OCI-M2 (cell line): ENCODE measurements around the gene RTN4IP1.
"Not testable (repeated sequence)": the region's sequence is repeated elsewhere in the genome, so short reads cannot be mapped to it uniquely, and the experiment has no call there.

Experiments
- DNase-seq: peaks from one replicate; lab custom pipeline; 2025; ENCODE audit not compliant: unreplicated experiment; lab: John Stamatoyannopoulos, UW

The RTN4IP1 gene

DNA sequence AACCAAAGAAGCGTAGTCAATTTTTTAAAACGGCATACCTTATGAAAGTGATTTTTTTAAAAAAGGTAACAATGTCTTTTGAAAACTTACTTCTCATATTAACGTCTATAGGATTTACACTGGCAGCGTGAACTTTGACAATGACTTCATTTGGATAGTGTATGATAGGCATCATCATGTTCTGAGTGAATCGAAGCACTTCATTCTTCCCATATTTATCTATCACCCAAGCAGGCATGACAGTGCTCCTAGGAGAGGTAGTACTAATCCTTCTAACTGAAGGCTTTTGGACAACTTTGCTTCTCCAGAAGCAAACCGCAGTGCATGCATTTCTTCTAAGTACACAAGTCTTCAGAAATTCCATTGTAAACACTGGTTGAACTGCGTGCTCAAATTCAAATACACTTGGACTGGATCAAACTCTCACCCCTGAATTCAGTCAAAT, 618 bp downstream of the RTN4IP1 start:
- no peak for DNase-seq

DNA sequence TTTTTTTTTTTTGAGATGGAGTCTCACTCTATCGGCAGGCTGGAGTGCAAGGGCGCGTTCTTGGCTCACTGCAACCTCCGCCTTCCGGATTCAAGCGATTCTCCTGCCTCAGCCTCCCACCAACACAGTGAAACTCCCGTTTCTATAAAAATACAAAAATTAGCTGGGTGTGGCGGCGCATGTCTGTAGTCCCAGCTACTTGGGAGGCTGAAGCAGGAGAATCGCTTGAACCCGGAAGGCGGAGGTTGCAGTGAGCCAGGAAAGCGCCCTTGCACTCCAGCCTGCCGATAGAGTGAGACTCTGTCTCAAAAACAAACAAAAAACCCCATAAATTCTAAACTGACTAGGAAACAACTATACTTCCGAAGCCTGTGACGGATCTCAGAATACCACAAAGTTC, 1.5 kb downstream of the RTN4IP1 start:
- DNase-seq, result not testable (repeated sequence)

DNA sequence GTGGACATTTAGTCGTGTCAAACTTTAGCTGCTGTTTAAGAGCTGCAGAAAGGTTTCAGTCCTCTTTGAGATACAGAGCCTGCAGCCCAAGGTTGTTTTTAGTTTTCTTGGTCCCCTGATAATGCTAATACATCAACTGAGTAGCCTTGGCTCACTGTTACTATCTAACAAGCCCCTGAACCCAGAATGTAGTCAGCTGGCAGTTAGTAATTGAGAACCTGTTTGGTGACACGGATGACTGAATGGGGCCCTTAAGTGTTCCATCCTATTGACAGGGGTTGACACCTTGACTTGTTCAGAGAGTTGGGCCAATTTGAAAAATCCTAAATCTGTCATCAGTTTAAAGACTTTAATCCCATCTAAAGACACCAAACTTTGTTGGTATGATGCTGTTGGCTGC, 2.8 kb downstream of the RTN4IP1 start:
- DNase-seq, result no peak

DNA sequence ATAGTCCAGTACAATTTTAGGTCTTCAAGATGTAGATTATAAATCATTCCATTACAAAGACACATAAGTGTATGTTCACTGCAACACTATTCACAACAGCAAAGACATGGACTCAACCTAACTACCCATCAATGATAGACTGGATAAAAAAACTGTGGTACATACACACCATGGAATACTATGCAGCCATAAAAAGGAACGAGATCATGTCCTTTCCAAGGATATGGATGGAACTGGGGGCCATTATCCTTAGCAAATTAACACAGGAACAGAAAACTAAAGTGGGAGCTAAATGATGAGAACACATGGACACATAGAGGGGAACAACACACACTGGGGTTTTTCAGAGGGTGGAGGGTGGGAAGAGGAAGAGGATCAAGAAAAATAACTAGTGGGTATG, 6.3 kb downstream of the RTN4IP1 start:
- no peak for DNase-seq

DNA sequence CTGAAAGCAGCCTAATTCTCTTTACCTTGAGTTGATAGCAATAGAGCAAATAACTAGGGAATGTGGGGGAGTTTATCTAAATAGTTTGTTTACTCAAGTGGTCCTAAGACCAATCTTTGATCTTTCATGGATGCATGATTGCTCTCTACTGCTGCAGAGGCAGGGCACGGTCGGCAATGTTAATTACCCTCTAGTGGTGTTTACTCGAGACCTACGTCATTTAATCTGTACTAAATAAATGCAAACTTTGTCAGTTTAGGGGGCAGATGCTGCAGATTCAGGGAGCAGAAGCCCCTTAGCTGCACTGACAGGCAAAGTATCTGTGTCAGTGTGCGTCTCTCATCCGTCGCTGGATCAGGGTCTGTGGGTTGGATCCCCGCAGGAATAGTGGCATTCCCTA, 6.9 kb downstream of the RTN4IP1 start:
- DNase-seq, result no peak

DNA sequence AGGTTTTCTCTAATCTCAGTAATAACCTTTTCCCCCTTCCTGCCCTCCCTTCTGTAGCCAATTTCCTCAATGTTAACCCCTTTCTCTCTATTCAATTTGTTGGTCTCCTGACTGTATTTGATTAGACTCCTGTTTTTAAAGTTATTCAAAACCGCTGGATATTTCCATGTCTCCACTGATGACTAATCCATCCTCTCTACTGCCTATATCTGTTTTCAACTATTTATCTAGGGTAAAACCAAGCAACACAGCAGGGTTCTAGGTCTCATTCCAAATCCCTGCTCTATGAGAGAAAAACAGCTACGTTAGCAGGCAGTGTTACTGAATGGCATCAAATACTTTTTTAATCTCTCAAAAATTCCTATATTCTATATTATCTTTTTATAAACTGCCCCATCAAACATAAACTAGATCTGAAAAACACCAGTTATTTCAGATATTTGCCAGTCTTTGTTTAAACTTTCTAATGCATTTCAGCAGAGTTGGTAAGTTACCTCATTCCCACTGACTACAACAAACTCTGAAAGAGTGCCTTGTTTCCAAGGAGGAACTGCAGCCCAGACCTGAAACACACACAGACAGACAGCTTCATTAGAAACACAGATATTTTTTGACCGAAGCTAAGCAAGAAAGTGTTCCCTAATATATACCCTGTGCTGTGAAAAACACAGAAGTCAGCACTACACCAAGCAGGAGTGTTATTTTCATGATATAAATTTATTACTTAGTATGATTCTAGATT, 8.2 kb downstream of the RTN4IP1 start:
- DNase-seq, result no peak

DNA sequence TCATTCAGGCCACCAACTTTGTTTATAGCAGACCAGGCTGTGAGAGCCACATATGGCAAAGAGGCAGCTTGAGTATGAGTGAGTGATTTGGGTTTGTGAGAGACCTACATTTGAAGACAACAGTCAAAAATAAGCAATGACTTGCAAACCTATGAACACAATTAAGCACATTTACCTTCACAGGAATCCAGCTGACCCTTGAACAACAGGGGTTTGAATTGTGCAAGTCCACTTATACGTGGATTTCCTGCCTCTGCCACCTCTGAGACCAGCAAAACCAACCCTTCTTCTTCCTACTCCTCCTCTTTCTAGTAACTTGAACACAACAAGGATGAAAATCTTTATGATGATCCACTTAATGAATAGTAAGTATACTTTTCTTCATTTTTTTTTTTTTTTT, 10.1 kb downstream of the RTN4IP1 start:
- no peak for DNase-seq

DNA sequence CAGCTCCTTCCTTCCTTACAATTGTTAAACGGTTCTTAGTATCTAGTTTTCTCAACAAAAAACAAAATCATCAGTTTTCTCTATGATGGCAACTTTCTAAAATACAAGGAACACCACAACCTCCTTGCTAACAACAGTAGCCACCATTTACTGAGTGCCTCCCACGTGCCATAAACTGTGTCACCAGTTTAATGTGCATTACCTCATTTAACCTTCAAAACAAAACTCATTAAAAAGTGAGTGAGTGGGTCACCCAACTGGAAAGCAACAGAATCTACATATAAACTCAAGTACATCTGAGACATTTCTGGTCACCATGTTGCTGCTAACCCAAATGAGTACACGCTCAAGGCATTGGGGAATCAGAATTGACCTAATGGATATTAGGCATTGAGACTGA, 11.0 kb downstream of the RTN4IP1 start:
- no peak for DNase-seq

DNA sequence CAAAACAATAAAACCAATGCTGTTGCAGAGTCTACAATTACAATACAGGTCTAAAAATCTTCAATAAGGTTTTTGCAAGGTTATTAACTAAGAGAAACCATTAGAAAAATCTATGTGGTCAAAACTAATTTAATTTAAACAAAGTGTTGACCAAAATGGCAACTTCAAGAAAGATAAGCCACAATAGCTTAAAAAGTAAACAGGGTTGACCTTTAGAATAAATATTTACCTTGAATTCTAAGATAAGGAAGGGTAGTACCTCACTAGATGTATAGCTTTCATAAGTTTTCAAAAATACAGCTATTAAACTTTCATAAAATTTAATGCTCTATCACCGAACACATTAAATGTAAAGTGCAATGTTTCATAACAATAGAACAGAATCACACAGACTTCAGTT, 11.4 kb downstream of the RTN4IP1 start:
- no peak for DNase-seq

DNA sequence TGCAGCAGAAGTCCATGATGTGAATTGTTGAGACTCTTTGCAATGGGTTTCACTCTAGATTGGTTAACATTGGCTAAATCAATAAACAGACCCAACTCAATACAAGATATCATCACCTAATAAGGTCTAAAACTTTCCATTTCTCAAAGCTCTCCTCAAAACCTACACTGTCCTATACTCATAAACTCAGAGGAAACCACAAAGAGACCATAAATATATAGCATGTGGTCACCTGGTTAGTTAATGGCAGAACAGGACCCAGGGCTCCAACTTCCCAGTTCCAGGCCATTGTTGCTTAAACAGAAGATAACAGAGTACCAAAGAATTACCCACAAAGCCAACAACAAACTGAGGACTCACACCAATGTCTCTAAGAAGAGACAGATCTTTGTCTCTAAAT, 12.0 kb downstream of the RTN4IP1 start:
- no peak for DNase-seq

DNA sequence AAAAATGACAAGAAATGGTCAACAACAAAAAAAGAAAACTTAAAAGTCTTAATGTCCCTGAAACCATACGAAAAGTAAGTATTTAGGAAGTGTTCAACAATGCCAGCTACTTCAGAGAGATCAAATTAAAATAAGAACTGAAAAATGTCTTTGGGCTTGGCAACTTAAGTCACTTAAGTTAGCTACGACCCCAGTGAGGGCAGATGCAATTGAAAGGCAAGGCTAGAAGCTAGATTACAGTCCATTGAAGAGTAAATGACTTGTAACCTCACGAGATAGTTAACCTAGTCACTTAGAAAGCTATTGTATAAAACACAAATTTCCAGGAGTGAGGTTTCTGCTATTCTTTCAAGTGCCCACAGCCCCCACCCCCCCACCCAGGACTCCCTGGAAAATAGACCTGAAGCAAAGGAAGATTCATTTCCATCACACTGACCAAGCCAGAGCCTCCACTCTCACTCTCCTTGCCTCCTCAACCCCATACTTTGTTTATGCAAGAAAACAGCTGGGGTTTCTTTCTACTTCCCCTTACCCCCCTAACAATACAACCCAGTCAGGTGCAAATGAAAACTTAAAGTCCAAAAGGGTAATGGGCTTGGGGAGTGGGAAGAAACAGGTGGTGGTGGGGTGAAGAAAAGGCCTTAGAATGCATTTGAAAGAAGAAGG, 14.6 kb downstream of the RTN4IP1 start:
- DNase-seq, result no peak

DNA sequence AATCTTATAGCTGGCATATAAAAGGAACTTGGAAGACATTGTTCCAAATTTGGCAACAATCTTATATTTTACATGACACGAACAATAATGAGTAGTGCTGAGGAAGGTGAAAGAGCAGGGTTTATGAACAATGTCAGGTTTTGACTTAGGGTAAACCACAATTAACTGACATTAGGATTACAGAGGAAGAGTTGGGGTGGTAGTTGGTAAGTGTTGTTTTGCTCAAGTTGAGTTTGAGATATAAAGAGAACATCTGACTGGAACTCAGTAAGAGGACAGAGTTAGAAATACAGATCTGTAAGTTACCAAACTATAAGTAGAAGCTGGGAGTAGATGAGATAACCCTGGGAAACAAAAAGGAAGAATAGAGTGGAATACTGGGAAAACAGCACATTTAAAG, 15.1 kb downstream of the RTN4IP1 start:
- no peak for DNase-seq

DNA sequence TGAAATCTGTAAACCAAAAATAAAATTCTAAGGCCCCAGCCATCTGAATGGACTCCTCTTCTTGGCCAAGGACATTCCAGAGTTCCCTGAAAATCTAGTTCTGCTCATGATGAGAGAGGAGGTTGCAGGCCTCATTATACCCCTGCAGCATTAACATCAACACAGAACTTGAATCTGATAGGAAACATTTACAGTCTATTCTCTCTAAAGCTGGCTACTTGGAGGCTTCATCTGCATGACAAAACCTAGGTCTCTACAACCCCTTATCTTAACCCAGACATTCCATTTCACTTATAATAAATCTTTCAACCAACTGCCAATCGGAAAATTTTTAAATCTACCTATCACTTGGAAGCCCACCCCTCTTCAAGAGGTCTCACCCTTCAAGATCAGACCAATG, 15.7 kb downstream of the RTN4IP1 start:
- no peak for DNase-seq

DNA sequence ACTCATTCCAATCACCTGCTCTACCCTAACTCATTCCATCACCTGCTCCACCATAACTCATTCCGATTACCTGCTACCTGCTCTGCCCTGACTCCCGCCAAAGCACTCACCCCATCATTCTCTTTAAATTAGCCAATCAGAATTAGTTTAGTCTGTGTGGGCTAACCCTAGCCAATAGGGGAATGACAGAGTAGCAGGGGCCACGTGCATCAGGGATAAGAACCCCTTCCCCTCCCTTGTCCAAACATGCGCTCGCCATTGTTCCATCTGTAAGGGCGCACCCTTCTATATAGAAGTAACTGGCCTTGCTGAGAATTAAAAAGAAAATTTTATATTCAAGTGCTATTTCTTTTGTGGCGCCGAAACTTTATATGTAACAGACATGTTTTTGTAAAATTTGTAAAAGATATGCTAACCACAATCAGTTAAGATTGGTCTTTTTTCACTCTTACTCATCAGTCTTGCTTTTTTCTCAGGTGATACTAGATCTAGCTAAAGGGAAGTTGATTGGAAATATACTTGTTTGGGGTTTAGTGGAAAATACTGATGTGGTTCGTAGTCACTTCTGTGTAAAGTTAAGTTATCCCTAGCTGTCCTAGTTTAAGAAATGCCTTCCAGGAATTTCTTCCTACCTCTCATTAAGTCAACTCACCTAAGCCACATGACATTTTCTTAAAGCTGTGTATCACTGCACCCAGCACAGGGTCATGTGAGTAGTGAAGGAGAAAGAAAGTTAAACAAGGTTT, 16.5 kb downstream of the RTN4IP1 start:
- no peak for DNase-seq

DNA sequence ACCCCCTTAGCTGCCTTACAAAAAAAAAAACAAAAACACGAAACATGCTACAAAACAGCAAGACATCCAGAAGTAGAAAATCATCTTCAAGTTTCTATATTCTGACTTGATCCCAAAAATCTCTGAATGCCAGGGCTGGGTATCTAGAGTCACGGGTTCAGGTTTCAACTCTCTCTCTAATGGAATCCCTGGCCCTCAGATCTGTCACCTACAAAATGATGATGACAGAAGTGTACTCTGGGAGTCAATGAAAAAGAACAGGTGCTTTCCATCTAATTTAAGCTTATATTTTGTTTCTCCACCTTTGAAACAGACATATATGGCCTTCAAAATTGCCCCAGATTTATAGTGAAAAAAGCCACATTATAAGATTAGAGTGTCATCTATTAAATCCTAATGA, 18.3 kb downstream of the RTN4IP1 start:
- no peak for DNase-seq

DNA sequence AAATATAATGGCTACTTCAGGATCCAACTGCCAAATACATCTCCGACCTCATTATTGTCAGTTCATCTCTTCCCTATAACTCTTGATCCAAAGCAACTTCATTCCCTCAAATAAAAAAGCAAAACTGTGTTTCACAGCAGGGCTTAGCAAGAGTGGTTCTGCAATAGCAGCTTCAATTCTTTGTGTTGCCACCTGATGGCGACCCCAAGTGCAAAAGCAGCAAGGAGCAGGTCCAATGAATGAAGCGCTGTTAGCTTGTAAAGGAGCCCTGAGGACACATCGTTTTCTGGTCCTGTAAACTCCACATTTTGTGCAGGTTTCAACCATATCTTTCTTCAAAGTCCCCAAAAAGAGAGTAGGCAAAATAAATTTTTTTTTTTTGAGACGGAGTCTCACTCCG, 19.6 kb downstream of the RTN4IP1 start:
- DNase-seq, result no peak

DNA sequence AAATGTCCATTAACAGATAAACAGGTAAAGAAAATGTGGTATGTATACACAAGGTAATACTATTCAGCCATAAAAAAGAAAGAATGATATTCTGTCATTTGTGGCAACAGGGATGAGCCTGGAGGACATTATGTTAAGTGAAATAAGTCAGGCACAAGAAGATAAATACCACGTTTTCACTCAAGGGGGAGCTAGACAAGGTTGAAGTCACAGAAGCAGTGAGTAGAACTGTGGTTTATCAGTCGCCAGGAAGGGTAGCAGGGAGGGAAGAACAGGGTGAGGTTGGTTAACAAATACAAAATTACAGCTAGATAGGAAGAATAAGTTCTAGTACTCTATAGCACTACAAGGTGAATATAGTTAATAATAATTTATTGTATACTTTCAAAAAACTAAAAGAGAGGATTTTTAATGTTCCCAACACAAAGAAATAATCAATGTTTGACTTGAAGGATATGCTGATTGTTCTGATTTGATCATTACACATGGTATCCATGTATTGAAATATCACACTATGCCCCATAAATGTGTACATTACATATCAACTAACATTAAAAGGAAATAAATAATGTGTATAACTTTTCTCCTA, 21.1 kb downstream of the RTN4IP1 start:
- DNase-seq, result peak; percentile 22

DNA sequence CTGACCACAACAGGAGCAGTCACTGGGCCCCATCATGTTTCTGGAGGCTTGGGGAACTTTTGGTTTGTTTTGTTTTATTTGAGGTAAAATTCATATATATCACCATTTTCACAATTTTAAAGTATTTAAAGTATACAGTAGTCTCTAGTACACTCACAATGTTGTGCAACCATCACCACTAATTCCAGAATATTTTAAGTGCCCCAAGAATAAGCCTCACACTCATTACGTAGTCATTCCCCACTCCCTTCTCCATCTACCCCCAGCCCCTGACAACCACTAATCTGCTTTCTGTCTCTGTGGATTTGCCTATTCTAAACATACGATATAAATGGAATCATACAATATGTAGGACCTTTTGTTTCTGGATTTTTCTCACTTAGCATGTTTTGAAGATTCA, 29.0 kb downstream of the RTN4IP1 start:
- DNase-seq, result no peak

DNA sequence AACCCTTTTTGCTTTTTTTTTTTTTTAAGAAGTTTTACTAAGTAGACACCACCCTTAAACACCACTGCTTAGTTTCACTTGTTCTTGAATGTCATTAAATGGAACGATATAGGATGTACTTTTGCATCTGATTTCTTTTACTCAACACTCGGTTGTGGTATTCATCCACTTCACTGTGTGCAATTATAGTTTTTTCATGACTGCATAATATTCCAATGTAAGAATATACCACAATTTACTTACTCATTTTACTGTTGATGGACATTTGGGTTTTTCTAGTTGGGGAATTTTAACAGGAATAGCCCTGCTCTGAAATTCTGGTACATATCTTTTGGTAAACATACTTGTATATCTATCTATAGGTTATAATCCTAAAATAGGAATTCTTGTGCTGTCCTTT, 29.9 kb downstream of the RTN4IP1 start:
- no peak for DNase-seq

DNA sequence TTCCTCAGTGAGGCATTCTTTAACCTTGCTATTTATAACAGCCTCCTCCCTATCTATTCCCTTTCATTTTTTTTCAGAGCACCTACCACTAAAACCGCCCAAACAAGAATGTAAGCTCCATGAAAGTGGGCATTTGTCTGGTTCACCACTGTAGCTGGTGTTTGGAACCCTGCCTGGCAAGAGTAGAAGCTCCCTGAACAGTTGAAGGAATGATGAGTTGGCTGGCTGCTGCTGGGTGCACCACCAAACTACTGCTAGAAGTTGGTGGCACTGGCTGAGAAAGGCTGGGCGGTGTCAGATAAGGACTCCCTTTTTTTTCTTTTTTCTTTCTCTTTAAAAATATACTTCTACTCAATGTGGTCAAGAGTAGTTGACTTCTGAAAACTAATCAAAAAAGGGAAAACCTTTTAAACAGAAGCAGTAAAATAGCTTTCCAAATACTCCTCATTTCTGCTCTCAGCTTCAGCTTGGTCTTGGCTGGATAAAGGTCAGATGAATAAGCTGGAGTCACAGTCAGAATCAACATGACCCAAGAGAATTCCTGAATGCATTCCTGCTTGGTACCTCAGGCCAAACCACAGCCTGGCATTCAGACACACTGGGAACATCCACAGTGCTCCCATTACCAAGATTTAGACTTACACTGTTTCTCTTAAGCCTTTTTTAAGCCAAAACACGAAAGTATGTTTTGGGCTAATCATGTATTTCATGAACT, 38.0 kb downstream of the RTN4IP1 start:
- no peak for DNase-seq

DNA sequence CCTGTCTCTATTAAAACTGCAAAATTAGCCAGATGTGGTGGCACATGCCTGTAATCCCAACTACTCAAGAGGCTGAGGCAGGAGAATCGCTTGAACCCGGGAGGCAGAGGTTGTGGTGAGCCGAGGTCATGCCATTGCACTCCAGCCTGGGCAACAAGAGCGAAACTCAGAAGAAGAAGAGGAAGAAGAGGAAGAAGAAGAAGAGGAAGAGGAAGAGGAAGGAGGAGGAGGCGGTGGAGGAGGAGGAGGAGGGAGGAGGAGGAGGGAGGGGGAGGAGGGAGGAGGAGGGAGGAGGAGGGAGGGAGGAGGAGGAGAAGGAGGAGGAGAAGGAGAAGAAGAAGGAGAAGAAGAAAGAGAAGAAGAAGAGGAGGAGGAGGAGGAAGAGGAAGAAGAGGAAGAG, 40.4 kb downstream of the RTN4IP1 start:
- DNase-seq, result not testable (repeated sequence)
